Mammary epithelial cell (primary cell): ENCODE data around the gene GDAP2.

Experiments used
- EZH2 ChIP-seq: IDR thresholded peaks from 2 replicates; pipeline ENCODE4 v1.6.1; 2012; ENCODE audit warnings: low read length, inconsistent platforms, borderline replicate concordance
- TF ChIP-seq, protein P1 (sequence below), 2 donors: IDR thresholded peaks in 1 of 2; conservative IDR thresholded peaks in 1 of 2; 2 replicates each; pipeline ENCODE4 v1.5.1; 2011 to 2012; ENCODE audit warnings: inconsistent platforms in 2 of 2, low read length in 2 of 2, mild to moderate bottlenecking in 2 of 2, control low read depth in 1 of 2, low read depth in 1 of 2; ENCODE audit not compliant: insufficient read depth in 1 of 2; ENCODE audit errors: extremely low read depth in 1 of 2

- TF ChIP-seq, protein P1, sequence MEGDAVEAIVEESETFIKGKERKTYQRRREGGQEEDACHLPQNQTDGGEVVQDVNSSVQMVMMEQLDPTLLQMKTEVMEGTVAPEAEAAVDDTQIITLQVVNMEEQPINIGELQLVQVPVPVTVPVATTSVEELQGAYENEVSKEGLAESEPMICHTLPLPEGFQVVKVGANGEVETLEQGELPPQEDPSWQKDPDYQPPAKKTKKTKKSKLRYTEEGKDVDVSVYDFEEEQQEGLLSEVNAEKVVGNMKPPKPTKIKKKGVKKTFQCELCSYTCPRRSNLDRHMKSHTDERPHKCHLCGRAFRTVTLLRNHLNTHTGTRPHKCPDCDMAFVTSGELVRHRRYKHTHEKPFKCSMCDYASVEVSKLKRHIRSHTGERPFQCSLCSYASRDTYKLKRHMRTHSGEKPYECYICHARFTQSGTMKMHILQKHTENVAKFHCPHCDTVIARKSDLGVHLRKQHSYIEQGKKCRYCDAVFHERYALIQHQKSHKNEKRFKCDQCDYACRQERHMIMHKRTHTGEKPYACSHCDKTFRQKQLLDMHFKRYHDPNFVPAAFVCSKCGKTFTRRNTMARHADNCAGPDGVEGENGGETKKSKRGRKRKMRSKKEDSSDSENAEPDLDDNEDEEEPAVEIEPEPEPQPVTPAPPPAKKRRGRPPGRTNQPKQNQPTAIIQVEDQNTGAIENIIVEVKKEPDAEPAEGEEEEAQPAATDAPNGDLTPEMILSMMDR (conservative IDR thresholded peaks at IDR 0.05 in 1 of 2, IDR thresholded peaks at IDR 0.05 in 1 of 2; ENCODE audit: extremely low read depth in 1 of 2, insufficient read depth in 1 of 2, low read depth in 1 of 2, low read length in 2 of 2) = no peak
- no peak for TF ChIP-seq EZH2
These were observed 86.8 kb downstream of the GDAP2 start for GRCh38 chr1:117842408-117843170.
